ENCODE measurements around the gene ITPKB. TPM values are rescaled to one million over a fixed set of nuclear protein-coding genes. Genes with fewer than 3 reads are reported as not detected.
"Not testable (repeated sequence)": the region's sequence is repeated elsewhere in the genome, so short reads cannot be mapped to it uniquely, and the experiment has no call there.

The ITPKB gene
- total RNA-seq, 1 experiment from 2014 or later, result 1.9 TPM

DNA sequence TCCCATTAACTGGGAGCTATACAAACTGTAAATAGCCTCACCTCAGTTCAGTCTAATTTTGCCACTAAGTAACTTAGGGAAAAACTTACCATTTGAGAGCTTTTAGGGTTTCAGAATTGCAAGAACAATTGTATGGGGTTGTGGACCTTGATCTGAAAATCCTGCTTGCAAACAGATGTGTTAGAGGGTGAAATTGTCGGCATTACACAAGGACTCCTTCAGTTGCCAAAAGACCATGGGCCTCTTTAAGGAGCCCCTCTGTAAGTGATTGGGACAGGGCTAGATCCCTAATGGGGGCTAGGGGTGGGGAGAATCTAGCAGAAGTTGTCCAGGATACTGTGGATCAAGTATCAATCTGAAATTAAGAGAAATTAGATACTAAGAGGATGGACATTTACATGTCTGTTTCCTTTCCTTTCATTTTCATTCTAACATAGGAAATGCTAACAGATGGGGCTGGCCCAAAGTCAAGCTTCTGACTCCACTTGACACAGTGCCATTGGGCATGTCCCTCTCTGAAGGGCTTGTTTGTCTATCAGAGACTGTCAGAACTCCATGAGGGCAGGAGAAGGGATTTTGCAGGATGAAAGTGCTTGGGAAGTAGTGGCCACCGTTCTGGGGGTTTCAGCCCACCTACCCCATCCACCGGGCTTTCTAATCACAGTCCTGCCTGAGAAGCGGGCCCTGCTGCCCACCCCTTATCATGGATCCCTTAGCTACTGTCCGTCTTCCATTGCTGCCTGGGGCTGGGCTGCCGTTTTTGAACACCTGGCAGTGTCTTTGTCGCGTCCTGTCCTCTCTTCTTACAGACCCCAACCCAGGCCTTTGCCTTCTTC lies 135.8 kb downstream of the ITPKB start:
- no peak for DNase-seq (ENCODE audit: low spot score)

DNA sequence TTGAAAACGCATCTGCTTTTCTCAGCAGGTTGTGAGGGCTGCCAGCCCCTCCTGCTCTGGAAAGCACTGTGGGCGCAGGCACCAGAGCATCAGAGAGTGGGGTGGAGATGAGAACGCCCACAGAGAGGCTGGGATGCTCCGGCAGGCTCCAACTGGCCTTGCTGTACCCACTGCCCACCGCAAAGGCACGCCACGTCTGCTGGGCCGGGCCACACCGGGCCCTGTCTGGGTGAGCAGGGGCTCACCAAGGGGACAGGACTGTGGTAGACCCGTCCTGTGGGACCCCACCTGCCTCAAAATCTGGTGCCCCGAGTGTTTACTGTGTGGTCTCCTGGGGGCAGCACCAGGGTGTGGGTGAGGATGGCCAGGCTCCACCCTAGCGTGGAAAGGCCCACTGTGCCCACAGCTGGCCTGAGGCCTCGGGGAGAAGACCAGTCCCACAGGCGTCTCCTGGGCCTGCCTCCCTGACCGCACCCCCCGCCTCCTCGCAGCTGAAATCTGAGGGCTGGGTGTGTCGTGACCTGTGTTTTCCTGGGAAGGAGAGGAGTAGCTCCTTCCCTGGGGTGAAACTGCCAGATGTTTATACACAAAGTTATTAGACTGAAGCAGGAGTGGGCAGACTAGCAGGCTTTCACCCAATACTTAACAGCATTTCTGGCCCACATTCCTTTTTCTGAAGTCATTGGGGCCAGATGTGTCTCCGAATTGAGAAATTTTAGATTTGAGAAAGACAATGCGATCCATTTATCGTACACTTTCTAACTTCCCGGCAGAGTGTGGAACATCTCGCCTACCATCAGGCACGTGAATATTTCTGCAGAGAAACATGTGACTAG lies 136.7 kb downstream of the ITPKB start:
- DNase-seq (ENCODE audit: low spot score), result no peak

DNA sequence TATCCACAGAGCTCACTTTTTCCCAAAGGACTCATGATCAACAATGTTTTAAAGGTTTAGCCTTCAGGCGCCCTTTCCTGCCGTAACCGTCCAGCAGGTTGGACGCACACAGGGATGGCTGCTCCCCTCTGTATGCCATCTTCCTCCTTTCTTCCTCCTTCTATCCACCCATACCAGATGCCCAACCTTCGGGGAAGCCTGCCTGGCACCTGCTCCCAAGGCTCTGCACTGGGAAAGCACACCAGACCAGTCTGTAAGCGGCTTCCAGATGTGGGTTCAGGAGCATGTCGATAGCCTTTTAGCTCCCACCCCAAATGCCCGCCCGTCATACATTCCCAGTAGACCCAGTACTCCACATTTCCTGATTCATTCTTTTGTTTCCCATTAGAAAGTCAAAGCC lies 137.6 kb downstream of the ITPKB start:
- no peak for DNase-seq (ENCODE audit: low spot score)

DNA sequence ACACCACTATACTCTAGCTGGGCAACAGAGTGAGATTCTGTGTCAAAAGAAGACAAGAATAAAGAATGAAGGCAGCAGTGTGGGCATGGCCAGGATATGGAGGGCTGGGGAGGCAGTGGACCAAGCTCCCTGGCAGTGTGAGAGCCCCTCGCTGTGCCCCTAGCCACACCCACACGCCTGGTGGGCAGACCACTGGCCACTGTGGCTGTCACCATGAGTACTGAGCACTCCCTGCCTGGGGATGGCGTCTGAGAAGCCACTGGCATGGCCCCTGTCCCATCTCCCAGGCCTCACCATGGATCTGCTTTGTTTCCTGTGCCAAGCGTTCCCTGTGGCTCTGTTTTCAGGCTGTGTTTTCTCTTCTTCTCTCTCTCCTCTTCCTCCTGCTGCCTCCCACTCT lies 138.8 kb downstream of the ITPKB start:
- no peak for DNase-seq (ENCODE audit: low spot score)

DNA sequence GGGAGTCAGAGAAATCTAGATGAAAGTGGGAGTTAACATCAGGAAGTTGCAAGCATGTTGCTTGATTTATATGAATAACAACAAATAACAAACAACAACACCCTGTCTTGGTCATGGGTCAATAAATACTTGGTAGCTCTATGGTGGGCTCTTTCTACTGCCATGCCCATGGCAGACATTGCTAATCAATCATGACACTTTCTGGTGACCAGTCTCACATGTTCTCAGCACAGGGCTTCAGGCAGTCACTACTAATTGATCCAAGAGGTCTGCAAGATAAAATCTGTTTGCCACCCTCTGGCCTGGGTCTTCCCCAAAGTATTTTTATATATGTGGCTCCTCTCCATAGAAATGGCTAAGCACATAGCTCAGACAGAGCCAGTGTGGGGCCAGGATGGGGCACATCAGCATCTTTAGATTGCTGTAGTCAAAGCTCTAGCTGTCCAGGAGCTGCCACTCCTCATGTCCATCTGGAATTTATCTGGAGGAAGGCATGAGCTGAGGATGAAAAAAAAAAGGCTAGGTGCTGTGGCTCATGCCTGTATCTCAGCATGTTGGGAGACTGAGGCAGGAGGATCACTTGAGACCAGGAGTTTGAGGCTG lies 139.3 kb downstream of the ITPKB start:
- DNase-seq (ENCODE audit: low spot score), result no peak

DNA sequence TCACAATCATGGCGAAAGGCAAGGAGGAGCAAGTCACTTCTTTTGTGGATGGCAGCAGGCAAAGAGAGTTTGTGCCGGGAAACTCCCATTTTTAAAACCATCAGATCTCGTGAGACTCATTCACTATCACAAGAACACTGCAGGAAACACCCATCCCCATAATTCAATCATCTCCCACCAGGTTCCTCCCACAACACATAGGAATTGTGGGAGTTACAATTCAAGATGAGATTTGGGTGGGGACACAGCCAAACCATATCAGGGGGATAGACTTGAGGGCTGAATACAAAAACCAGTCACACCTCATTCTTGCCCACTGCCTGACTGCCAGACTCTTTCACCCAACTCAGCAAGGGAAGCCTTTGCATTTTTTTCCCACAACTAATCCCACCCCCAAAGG lies 140.1 kb downstream of the ITPKB start:
- not testable (repeated sequence) for DNase-seq (ENCODE audit: low spot score)

DNA sequence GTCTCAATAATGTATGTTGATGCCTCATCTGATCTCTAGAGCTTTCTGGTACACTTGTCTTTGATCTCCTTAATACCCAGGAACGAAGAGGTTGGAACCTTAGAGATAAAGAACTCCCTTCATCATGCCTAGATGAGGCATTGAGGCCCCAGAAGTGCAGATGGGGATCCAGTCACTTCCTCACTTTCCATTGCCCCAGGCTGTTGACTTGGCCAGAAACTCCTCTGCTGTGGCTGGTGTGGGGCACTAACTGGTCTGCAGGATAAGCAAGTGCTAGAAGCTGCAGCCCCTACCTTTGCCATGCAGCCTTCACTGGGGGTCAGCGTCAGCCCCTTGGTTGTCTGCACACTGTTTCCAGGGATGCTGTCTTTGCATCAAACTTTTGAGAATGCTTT lies 140.6 kb downstream of the ITPKB start:
- no peak for DNase-seq (ENCODE audit: low spot score)

DNA sequence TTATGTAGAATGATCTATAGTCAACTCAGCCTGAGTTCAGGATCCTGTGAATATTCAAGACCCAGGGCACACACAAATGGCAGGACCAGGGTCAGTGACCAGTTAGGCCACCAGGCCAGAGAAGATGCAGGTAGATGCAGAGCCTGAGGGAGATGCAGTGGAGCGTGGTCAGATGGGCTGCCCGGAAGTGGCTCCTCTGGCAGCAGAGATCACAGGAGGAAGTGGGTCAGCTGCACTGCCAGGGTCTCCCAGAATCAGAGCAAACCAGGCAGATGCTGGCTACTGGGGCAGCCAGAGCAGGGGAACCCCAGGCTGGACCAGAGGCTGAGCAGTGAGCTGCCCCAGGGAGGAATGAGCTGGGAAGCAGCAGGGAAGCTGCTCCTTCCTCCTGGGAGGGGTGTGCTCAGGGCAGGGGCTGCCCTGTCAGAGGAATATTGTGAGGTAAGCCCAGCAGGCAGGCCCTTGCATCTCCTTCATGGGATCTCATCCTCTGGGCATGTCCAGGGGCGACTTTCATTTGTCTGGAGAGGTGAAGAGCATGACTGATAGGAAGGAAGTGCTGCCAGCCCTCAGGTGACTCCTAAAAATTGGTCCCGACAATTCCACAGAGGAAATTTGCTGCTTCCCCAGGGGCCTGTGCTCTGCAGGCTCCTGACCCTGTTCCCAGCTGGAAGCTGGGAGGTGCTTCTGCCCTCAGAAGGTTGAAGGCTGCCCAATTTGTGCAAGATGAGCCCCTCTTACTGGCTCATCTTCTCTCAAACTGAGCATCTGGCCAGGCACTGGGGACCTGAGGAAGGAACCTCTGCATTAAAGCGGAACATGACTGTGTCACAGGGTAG lies 141.2 kb downstream of the ITPKB start:
- no peak for DNase-seq (ENCODE audit: low spot score)

DNA sequence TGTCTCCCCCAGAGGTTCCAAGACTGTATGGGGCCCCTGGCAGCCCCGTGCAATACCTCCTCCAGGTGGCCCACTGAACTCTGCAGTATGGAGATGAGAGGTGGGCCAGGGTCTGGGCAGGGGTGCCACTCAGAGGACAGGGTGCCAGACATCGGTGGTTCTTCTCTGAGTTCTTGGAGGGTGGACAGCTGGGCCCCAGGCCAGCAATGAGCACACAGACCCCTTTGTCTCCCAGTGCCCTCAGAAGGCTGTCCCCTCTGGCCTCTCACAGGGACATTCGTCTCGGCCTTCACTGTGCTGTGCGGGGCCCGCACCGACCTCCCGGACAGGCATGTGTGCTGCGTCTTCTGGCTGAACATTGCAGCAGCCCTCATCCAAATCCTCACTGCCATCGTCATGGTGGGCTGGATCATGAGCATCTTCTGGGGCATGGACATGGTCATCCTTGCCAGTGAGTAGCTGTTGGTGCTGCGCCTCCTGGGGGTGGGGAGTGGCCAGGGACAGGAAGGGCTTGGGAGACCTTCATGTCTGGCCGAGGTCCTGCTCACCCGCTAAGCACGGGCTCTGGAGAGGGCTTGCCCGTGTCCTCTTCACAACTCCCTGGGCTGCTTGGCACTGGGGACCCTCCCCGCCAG lies 142.4 kb downstream of the ITPKB start:
- DNase-seq (ENCODE audit: low spot score), result no peak

DNA sequence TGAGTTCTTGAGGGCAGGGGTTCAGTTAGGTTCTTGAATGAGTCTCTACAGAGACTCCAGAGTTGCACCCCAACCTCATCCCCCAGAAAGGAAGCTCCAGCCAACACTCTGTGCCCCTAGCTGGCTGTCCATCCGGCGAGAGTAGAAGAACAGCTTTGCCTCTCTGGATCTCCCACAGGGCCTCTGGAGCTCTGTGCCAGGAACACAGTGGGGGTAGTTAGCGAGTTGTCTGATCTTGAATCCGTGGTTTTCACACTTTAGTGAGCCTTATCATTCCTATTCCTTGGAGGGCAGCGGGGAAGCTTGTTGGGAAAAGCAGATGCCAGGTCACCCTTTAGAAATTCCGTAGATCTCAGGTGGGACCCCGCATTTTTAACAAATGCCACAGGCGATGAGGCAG lies 145.5 kb downstream of the ITPKB start:
- no peak for DNase-seq (ENCODE audit: low spot score)

DNA sequence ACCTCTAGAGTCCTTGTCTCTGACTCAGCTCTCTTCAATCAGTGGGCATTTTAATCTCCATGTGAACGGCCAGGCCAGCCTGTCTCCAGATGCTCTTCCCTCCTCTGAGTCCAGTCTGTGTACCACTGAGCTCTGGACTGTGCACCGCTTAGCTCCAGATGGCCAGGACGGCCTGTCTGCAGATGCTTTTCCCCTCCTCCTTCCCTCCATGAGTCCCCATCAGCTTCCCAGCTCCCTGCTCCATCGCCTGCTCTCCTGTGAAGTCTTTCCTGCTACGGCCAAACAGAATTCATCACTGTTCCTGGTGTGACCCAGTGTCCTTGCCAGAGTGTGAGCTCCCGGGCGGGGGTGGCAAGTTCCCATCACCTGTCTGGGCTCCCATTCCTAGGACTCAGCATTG lies 148.5 kb downstream of the ITPKB start:
- DNase-seq (ENCODE audit: low spot score), result no peak

DNA sequence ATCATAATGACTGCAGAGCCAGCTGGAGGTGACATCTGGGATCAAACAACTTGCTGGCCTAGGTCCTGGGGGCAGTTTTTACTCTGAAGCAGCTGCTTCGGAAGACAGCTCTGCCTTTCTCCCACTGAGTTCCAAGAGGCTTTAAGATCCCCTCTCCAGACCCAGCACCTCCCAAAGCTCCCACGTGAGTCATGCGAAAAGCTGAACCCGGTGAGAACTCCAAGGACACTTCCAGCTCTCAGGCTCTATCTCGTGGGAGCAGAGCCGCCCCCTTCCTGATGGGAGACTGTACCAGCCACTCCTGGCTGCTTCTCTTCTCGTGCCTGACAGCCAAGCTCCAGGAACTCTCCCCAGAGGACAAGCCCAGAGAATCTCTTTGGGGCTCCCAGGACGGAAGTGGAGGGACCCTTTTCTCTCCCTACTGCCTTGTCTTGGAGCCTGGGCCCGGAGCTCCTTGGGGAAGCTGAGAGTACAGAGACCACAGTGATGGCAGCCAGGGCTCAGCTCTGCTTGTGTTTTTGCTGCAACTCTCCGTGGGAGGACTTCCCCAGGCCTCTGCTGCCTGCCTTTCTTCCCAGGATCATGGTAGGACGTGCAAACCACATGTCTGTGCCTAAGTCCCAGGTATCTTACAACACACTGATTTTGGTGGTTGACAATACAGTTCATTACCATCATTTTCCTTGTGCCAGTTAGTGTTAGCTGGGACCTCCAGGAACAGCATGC lies 149.9 kb downstream of the ITPKB start:
- no peak for DNase-seq (ENCODE audit: low spot score)

DNA sequence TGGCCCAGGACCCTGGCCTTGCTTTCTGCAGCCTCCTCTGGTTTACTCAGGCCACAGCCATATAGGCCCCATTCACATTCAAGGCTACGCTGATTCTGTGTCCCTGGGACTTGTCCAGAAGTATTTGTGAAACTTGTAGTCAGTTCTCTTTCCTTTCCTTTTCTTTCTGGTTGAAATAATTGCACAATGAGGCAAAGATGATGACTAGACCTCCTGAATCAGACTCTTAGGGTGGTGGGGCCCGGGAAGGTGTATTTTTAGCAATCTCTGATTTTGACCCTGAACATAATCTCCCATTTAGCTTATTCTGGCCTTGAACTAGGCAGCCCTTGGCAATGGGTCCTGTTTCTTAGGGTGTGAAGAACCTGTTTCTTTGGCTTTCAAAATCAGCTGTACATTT lies 150.6 kb downstream of the ITPKB start:
- no peak for DNase-seq (ENCODE audit: low spot score)

DNA sequence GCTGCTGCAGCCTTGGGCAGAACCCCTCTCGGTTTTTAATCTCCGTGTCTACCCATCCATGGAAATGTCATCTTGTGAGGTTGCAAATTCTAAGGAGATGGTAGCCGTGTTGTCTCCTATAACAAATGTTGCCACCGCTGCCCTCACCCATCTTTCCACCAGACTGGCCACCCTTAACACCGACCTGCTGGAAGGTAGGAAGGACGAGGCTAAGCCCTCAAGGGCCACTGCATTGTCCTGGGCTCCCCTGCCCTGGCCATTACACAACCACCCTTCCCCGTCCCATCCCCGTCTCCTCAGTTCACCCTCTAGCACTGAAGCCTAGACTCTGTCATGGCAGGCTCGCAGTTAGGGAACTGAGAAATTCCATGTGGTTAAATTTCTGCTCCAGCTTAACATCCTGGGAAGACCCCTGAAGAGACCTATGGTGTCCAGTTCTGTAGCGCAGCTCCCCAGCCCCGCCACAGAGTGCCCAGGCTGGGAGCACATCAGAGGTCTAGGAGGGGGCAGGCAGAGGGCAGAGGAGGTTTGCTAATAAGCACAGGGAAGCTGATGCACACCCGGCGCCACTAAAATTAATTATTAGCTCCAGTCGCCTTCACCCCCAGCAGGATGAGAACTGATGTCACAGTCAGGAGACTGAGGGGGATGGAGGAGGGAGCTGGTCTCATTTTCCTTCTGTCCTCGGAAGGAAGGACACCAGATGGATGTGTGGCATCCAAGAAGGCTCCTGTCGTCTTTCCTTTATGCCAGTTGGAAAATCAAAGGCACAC lies 152.2 kb downstream of the ITPKB start:
- no peak for DNase-seq (ENCODE audit: low spot score)

DNA sequence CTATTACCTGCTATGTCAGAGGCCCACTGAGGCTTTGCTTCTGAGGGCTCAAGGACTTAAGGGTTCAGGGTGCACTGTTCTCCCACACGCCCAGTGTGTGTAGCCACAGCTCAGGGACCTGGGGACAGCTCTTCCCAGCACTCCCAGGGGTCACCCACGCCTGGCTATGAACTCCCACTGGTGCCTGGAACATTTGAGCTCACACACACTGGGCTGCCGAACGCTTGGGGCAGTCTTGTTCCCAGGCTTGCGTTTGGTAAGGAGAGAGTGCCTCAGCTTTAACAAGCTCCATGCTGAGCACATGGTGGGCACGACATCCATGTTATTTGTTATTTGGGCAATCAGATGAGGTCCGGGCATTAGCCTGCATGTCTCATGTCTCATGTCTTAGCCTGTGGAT lies 153.0 kb downstream of the ITPKB start:
- DNase-seq (ENCODE audit: low spot score), result no peak

DNA sequence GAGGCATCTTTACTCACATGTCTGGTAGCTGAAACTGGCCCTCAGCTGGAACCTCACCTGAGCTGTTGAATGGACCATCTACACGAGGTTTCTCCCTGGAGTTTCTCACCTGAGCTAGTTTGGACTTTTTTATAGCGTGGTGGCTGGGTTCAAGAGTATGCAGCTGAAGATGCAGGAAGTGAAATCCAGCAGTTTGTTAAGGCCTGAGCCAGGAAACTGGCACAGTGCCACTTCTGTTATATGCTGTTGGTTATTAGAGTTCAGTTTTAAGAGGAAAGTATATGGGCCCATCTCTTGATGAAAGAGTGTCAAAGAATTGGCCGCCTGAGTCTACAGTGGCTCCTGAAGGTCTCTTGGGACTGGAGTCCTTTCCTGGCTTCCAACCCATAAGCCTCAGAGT lies 154.9 kb downstream of the ITPKB start:
- DNase-seq (ENCODE audit: low spot score), result no peak

DNA sequence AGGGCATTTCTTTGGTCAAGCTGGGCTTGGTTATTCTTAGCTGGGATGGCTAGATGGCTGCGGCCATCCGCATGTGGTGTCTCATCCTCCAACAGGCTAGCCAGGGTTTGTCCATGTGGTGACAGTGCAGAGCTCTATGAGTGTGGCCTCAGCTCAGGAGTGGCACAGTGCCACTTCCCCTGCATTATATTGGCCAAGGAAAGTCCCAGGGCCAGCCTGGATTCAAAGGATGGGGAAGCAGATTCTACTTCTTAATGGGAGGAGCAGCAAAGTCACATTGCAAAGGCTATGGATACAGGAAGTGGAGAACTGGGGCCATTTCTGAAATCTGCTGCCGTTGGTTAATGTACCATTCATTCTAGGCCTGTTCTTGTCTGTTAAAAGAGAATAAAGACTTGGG lies 156.1 kb downstream of the ITPKB start:
- DNase-seq (ENCODE audit: low spot score), result no peak

Measured in A172 (cell line).